Right lobe of liver (tissue), 6 donors: ENCODE data around the gene KCNK7. TPM values are rescaled to one million over a fixed set of nuclear protein-coding genes. Genes with fewer than 3 reads are reported as not detected.
"Not testable (repeated sequence)": the region's sequence is repeated elsewhere in the genome, so short reads cannot be mapped to it uniquely, and the experiment has no call there.

ENCODE experiments used
- ATAC-seq, 4 donors: fragments of 200-7000 bp; cut with Tn5 transposase; one replicate each; pipeline ENCODE4 v1.9.1; 2020; ENCODE audit warnings: mild to moderate bottlenecking in 4 of 4, moderate library complexity in 4 of 4
- DNase-seq, 3 donors: peaks; one replicate each; pipeline ENCODE4 v3.0.0-alpha.2; 2020
- H3K27ac ChIP-seq, 3 donors: fragments of 200-600 bp; one replicate each; pipeline ENCODE4 v1.8.0; 2022
- H3K27me3 ChIP-seq, 2 donors: fragments of 200-600 bp; one replicate each; pipeline ENCODE4 v1.8.0; 2022
- H3K36me3 ChIP-seq, 4 donors: fragments of 200-600 bp; sonication (generic) in 1 of 4; one replicate each; pipeline versions ENCODE4 v1.5.1 to v1.8.0; 2017 to 2022; ENCODE audit warnings: control low read depth in 1 of 4
- H3K4me1 ChIP-seq, 4 donors: fragments of 200-600 bp; sonication (generic) in 1 of 4; one replicate each; pipeline versions ENCODE4 v1.5.1 to v1.8.0; 2017 to 2022; ENCODE audit warnings: control low read depth in 1 of 4
- H3K4me3 ChIP-seq, 3 donors: fragments of 200-600 bp; one replicate each; pipeline ENCODE4 v1.8.0; 2022
- H3K9me3 ChIP-seq, 4 donors: fragments of 200-600 bp; sonication (generic) in 1 of 4; one replicate each; pipeline versions ENCODE4 v1.5.1 to v1.8.0; 2017 to 2022; ENCODE audit warnings: control low read depth in 1 of 4
- POLR2A ChIP-seq: fragments of 450-650 bp; IDR thresholded peaks from one replicate; pipeline ENCODE4 v1.6.1; 2017; ENCODE audit warnings: antibody characterized with exemption, mild to moderate bottlenecking
- WGBS: methylation state at CpG from one replicate; pipeline ENCODE4 v1.1.6; 2018; ENCODE audit warnings: low coverage, low lambda C conversion rate; ENCODE audit not compliant: insufficient coverage; ENCODE audit errors: missing lambda C conversion rate; 5-methylcytosine and 5-hydroxymethylcytosine counted together
- intact Hi-C, 2 donors: fragments of 100-400 bp; cut with DNase I; formaldehyde crosslinking; loops; one replicate each; pipeline versions ENCODE4 v1.11.2 to v1.14.1; 2022
- total RNA-seq, 6 experiments: library from RNA; depleted of rRNA in 2 of 6; stranded (reverse); fragments of >200 nt in 2 of 6; fragmentation: NEBNext Ultra II Directional in 3 of 6; extraction: Animal tissue kit (Norgen Biotek cat#: 25700) in 3 of 6; gene quantifications; one replicate each; pipeline versions ENCODE4 v1.1.0 to v1.2.4, GENCODE V29; 2016 to 2023
- TF ChIP-seq, protein P1 (sequence below), 4 donors: fragments of 200-600 bp in 3 of 4; fragments of 450-650 bp in 1 of 4; IDR thresholded peaks; one replicate each; pipeline versions ENCODE4 v1.5.1 to v1.8.0; 2016 to 2022; ENCODE audit warnings: antibody characterized with exemption in 4 of 4, mild to moderate bottlenecking in 2 of 4
- donor health status: DM: no; HTN: yes; CAD: no.
- donor health status: DM: no; HTN: no; CAD: no.
- donor health status: DM: no; HTN: no; CAD: no.
- donor health status: DM: no; HTN: yes; CAD: no.
- donor health status: DM: no; HTN: yes; CAD: no.

The KCNK7 gene
- total RNA-seq, 6 experiments from 2014 or later: 0.31 TPM; not detected in 5

DNA sequence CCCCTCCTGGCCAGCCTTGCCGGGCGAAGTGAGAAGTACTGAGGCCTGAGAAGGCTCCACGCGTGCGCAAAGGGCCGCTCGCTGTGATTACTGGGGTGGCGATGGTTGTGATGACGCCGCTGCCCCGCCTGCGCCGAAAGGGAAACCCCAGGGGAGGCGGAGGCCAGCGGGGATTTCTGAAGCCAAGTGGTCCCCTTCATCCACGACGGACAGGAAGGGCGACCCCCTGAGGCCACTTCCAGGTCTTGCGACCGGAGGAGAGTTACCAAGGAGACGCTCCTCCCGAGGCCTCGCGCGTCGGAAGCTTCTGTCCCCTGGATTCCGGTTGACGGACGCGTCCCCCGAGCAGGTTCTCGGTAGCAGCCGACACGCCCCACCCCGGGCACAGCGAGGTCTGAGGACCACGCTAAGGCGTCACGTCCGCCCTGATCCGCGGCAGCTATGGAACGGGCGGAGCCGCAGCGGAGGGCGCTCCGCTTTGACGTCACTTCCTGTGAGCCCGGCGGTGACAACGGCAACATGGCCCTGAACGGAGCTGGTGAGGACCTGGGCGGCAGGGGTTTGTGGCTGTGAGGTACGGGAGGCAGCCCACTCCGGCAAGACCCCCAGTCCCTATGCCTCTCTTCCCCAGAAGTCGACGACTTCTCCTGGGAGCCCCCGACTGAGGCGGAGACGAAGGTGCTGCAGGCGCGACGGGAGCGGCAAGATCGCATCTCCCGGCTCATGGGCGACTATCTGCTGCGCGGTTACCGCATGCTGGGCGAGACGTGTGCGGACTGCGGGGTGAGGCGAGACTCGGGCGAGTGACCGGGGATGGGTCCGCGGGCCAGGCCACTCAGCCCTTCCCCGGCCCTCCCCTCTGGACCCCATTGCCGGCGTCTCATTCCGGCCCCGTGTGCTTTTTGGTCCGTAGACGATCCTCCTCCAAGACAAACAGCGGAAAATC is 25.4 kb downstream of the KCNK7 start, which contains the start of gene ZNRD2:
ZNRD2 (plus strand) TSS at position 505 of the 946 bp plus-strand sequence; CDS start at position 520, 15 bp downstream.
- intact Hi-C loops: loop anchor here in 1 of 2 donors (5.0 kb wide), 1 partner anchor 33 kb away; no protein-coding TSS in a partner anchor
- DNase-seq: peak; percentile 98 to 100 (median 98)
- 0% methylated on average over 14 of the region's 89 CpGs for WGBS
- Histone ChIP-seq H3K36me3 (no peaks in the 10 kb centered on the region), H3K27ac (peak within 1 kb of the TSS; percentile 74 to 91 (median 83)), H3K4me1 (peaks cover 0 to 51% (median 20%) of the 10 kb centered on the region in 4 donors), H3K4me3 (peak within 1 kb of the TSS; percentile 86 to 99 (median 93)), H3K9me3 (no peaks in the 10 kb centered on the region), H3K27me3 (no peaks in the 10 kb centered on the region)
- TF ChIP-seq, protein P1, sequence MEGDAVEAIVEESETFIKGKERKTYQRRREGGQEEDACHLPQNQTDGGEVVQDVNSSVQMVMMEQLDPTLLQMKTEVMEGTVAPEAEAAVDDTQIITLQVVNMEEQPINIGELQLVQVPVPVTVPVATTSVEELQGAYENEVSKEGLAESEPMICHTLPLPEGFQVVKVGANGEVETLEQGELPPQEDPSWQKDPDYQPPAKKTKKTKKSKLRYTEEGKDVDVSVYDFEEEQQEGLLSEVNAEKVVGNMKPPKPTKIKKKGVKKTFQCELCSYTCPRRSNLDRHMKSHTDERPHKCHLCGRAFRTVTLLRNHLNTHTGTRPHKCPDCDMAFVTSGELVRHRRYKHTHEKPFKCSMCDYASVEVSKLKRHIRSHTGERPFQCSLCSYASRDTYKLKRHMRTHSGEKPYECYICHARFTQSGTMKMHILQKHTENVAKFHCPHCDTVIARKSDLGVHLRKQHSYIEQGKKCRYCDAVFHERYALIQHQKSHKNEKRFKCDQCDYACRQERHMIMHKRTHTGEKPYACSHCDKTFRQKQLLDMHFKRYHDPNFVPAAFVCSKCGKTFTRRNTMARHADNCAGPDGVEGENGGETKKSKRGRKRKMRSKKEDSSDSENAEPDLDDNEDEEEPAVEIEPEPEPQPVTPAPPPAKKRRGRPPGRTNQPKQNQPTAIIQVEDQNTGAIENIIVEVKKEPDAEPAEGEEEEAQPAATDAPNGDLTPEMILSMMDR (IDR thresholded peaks at IDR 0.05): peak; percentile 41 to 55 (median 43)
- peak; percentile 68 for TF ChIP-seq POLR2A
- ATAC-seq: peak; percentile 74 to 83 (median 79)

DNA sequence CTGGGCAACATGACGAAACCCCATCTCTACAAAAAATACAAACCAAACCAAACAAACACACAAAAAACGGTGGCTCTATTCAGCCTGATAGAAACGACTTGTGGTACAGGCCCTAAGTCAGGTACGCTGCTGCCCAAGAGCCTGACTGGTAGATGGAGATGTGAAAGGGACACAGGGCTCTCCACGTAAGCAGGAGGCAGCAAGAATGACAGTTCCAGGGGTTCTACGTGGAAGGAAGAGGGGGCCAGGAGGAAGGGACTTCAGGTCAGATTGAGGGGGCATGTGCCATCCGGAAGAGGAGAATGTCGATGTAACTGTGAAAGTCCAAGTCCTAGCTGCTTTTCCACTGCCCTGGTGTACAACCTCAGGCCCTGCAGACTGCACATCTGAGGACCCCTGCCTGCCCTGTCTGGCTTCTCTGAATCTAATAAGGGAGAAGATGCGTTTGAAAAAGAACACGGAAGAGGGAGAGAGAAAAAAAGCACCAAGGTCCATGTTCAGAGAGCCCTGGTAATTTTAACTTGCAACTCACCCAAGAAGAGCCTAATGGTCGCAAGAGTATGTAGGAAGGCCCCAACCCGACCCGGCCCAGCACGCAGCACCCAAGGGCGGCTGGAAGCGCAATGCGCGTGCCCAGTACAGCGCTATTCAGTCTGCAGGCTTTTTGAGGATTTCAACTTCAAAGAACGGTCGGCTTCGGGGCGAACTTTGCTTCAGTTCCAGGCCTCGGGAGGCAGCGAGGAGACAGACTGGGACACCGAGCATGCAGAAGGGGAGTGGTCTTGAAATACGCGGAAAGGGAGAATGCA is 26.2 kb downstream of the KCNK7 start:
- intact Hi-C loops: no loop called here
- peak; percentile 1 to 21 (median 5) for ATAC-seq
- no peaks in the 10 kb centered on the region for H3K27me3 ChIP-seq
- no peaks in the 10 kb centered on the region for H3K36me3 ChIP-seq
- 6% methylated on average over 27 of the region's 28 CpGs for WGBS
- no peak for DNase-seq
- TF ChIP-seq POLR2A: no peak
- H3K4me1 ChIP-seq: peaks cover 0 to 42% (median 20%) of the 10 kb centered on the region in 4 donors
- no peaks in the 10 kb centered on the region for H3K9me3 ChIP-seq
- H3K4me3 ChIP-seq: peak overlapping the region; percentile 86 to 99 (median 93)
- H3K27ac ChIP-seq: peak overlapping the region; percentile 74 to 91 (median 83)

DNA sequence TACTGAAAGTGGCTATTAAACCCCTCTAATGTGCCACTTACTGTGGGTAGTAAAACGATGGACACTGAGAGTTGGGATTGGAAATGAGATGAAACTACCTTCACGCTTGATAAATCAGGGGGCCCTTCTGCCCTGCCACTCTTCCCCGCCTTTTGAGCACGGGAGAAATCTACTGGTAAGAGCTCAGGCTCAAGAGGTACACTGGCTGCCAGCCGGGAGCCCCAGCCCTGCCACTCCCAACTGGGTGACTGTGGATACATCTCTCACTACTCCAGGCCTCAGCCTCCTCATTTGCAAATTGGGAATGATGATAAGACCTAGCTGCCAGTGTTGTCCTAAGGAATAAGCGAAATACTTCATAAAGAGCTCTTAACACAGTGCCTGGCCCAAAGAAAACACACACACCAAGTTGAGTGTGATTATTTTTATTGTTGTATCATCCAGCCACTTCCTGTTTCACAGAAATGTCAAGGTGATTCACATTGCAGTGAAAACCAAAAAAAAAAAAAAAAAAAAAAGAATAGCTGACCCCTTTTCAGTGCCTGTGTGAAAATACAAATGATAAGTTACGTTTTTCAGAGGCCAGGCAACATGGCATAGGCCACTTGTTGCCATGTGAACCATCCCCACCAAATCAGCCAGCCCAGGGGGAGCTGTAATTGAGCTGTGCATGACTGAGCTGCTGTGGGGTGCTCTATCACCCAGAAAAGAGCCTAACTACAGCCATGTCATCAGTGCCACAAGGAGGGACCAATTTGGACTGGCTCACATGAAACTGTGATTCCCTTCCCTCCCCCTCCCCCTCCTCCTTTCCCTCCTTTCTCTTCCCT is 29.8 kb downstream of the KCNK7 start:
- 44% methylated on average over 5 of the region's 7 CpGs for WGBS
- Histone ChIP-seq H3K9me3 (no peaks in the 10 kb centered on the region), H3K36me3 (no peaks in the 10 kb centered on the region), H3K27ac (no peak overlapping the region), H3K27me3 (no peaks in the 10 kb centered on the region), H3K4me3 (no peak overlapping the region), H3K4me1 (peaks cover 0 to 16% (median 5%) of the 10 kb centered on the region in 4 donors)
- ATAC-seq (no peak), DNase-seq (no peak)
- TF ChIP-seq, protein P1 (IDR thresholded peaks at IDR 0.05): no peak
- TF ChIP-seq POLR2A: no peak
- intact Hi-C loops: no loop called here

DNA sequence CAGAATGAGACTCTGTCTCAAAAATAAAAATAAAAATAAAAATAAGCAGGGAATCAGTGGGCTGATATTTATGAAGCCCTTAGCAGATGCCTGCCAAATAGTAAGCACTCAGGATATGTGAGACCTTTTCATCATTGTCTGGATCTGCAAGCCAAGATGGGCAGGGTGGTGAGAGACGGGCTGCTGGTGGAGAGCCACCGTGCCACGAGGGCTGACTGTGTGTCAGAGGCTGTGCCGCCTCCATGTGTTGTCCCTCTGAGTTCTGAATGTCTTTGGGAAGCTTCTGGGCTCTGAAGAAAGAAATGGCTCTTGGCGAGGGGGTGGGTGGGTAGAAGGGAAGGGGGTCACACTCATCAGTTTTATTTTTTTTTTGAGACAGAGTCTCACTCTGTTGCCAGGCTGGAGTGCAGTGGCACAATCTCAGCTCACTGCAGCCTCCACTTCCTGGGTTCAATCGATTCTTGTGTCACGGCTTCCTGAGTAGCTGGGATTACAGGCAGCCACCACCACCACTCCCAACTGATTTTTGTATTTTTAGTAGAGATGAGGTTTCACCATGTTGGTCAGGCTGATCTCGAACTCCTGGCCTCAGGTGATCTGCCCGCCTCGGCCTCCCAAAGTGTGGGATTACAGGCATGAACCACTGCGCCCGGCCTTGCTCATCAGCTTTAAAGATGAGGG is 30.6 kb downstream of the KCNK7 start:
- ATAC-seq, H3K27me3 ChIP-seq, DNase-seq, H3K36me3 ChIP-seq, intact Hi-C loops, H3K27ac ChIP-seq, H3K9me3 ChIP-seq, H3K4me3 ChIP-seq: not testable (repeated sequence)
- WGBS: 71% methylated on average over 8 of the region's 12 CpGs
- peaks cover 0 to 15% (median 4%) of the 10 kb centered on the region in 4 donors for H3K4me1 ChIP-seq
